ENCODE data around the gene NPAS3.

The NPAS3 gene

GRCh38 chr14:33019346-33019745 lies 80.7 kb downstream of the NPAS3 start:
- no peak for DNase-seq (ENCODE audit: low read depth)
- TF ChIP-seq CTCF (conservative IDR thresholded peaks at IDR 0.05; ENCODE audit: control insufficient read depth, insufficient read depth, low read depth, low read length), result no peak

GRCh38 chr14:33026850-33027430 lies 88.3 kb downstream of the NPAS3 start:
- TF ChIP-seq CTCF (conservative IDR thresholded peaks at IDR 0.05; ENCODE audit: control insufficient read depth, insufficient read depth, low read depth, low read length), result no peak
- DNase-seq (ENCODE audit: low read depth), result peak; percentile 30
- H3K4me3 ChIP-seq (ENCODE audit: control insufficient read depth, low read depth, low read length), result no peak overlapping the region

More at GRCh38 chr14:33019346-33019745, 80.7 kb downstream of the NPAS3 start:
- no peak overlapping the region for H3K4me3 ChIP-seq (ENCODE audit: control insufficient read depth, low read depth, low read length)

- TF ChIP-seq CTCF (conservative IDR thresholded peaks at IDR 0.05; ENCODE audit: control insufficient read depth, insufficient read depth, low read depth, low read length), result no peak
- H3K4me3 ChIP-seq (ENCODE audit: control insufficient read depth, low read depth, low read length), result no peak overlapping the region
- no peak for DNase-seq (ENCODE audit: low read depth)
These were observed 90.8 kb downstream of the NPAS3 start for GRCh38 chr14:33029511-33029910.

- no peak overlapping the region for H3K4me3 ChIP-seq (ENCODE audit: control insufficient read depth, low read depth, low read length)
- DNase-seq (ENCODE audit: low read depth), result no peak
- TF ChIP-seq CTCF (conservative IDR thresholded peaks at IDR 0.05; ENCODE audit: control insufficient read depth, insufficient read depth, low read depth, low read length), result no peak
These were observed 91.7 kb downstream of the NPAS3 start for GRCh38 chr14:33030386-33030785.

GRCh38 chr14:33035416-33036194 lies 96.9 kb downstream of the NPAS3 start:
- no peak overlapping the region for H3K4me3 ChIP-seq (ENCODE audit: control insufficient read depth, low read depth, low read length)
- TF ChIP-seq CTCF (conservative IDR thresholded peaks at IDR 0.05; ENCODE audit: control insufficient read depth, insufficient read depth, low read depth, low read length), result no peak
- DNase-seq (ENCODE audit: low read depth), result no peak

GRCh38 chr14:33039311-33039710 lies 100.6 kb downstream of the NPAS3 start:
- DNase-seq (ENCODE audit: low read depth), result no peak
- no peak overlapping the region for H3K4me3 ChIP-seq (ENCODE audit: control insufficient read depth, low read depth, low read length)

More at GRCh38 chr14:33039311-33039710, 100.6 kb downstream of the NPAS3 start:
- TF ChIP-seq CTCF (conservative IDR thresholded peaks at IDR 0.05; ENCODE audit: control insufficient read depth, insufficient read depth, low read depth, low read length), result no peak

Measured in fibroblast of mammary gland (primary cell).